K562 (cell line): ENCODE measurements around the gene HOXB3. TPM values are rescaled to one million over a fixed set of nuclear protein-coding genes. Genes with fewer than 3 reads are reported as not detected.

Experiments used
- ARNT ChIP-seq, 2 experiments: fragments of 450-650 bp; IDR thresholded peaks; 2 replicates each; pipeline ENCODE4 v1.6.1; 2016; ENCODE audit warnings: mild to moderate bottlenecking in 1 of 2
- BMI1 ChIP-seq: fragments of 150-350 bp; IDR thresholded peaks from 2 replicates; pipeline ENCODE4 v1.6.1; 2014; ENCODE audit warnings: low read length
- BRD4 ChIP-seq: fragments of 200-600 bp; sonication (generic); IDR thresholded peaks from 2 replicates; pipeline ENCODE4 v1.6.1; 2017; ENCODE audit warnings: inconsistent platforms
- DPF2 ChIP-seq: fragments of 450-650 bp; IDR thresholded peaks from 2 replicates; pipeline ENCODE4 v1.6.1; 2016
- MEF2A ChIP-seq: IDR thresholded peaks from 2 replicates; pipeline ENCODE4 v1.6.1; 2011; ENCODE audit warnings: low read depth, mild to moderate bottlenecking, low read length, moderate library complexity; ENCODE audit not compliant: control insufficient read depth
- NUFIP1 ChIP-seq: fragments of 450-650 bp; IDR thresholded peaks from 2 replicates; pipeline ENCODE4 v1.6.1; 2018; ENCODE audit not compliant: partially characterized antibody
- RAD51 ChIP-seq: fragments of 450-650 bp; IDR thresholded peaks from 2 replicates; pipeline ENCODE4 v1.7.1; 2016; ENCODE audit warnings: low read depth, mild to moderate bottlenecking, borderline replicate concordance
- SNIP1 ChIP-seq: fragments of 450-650 bp; IDR thresholded peaks from 2 replicates; pipeline ENCODE4 v1.7.1; 2017; ENCODE audit warnings: low read depth, mild to moderate bottlenecking
- ZNF23 ChIP-seq: fragments of 250-450 bp; sonication (Bioruptor Pico); IDR thresholded peaks from 2 replicates; pipeline ENCODE4 v1.4.0; 2020; ENCODE audit warnings: mild to moderate bottlenecking
- polyA plus RNA-seq, 8 experiments: library from polyadenylated mRNA; depleted of rRNA in 4 of 8; stranded (reverse) in 5 of 8; unstranded in 3 of 8; fragments of >200 nt; fragmentation: Nextera tagmentation in 2 of 8; fragmentation: Illumina TruSeq in 1 of 8; extraction: Ambion mirVana in 2 of 8; extraction: Trizol in 1 of 8; gene quantifications; 2 replicates each; pipeline versions ENCODE4 v1.2.1 to v1.2.3, GENCODE V29; 2011 to 2014; ENCODE audit warnings: inconsistent platforms in 1 of 8, missing spikeins in 1 of 8
- total RNA-seq, 7 experiments: library from RNA; depleted of rRNA in 6 of 7; stranded (reverse); fragments of >200 nt in 6 of 7; fragmentation: Illumina TruSeq in 2 of 7; extraction: Trizol in 2 of 7; gene quantifications; 2 replicates each; pipeline versions ENCODE4 v1.2.1 to v1.2.3, GENCODE V29; 2011 to 2021; ENCODE audit warnings: low replicate concordance in 1 of 7
- TF ChIP-seq, protein P1 (sequence below), 2 experiments: fragments of 450-650 bp; formaldehyde crosslinking in 1 of 2; IDR thresholded peaks; 2 replicates each; pipeline versions ENCODE4 v1.4.0 to v1.6.1; 2014 to 2020; ENCODE audit warnings: mild to moderate bottlenecking in 2 of 2, borderline replicate concordance in 1 of 2, low read depth in 1 of 2
- TF ChIP-seq, protein P2 (sequence below): fragments of 250-450 bp; sonication (Bioruptor Pico); IDR thresholded peaks from 2 replicates; pipeline ENCODE4 v1.5.0; 2021
- TF ChIP-seq, protein P3 (sequence below): IDR thresholded peaks from 2 replicates; pipeline ENCODE4 v1.6.1; 2011; ENCODE audit not compliant: insufficient read length; ENCODE audit errors: extremely low read depth
- TF ChIP-seq, protein P4 (sequence below): fragments of 450-650 bp; formaldehyde crosslinking; IDR thresholded peaks from 2 replicates; pipeline ENCODE4 v1.4.0; 2022; ENCODE audit warnings: missing genetic modification characterization

Gene HOXB3
- total and polyA plus RNA-seq, 9 of the 15 experiments (the other 6 are each of a cell fraction or from before 2014, with no cell fraction given), result 2.4 to 41.3 (median 20.2) TPM

DNA sequence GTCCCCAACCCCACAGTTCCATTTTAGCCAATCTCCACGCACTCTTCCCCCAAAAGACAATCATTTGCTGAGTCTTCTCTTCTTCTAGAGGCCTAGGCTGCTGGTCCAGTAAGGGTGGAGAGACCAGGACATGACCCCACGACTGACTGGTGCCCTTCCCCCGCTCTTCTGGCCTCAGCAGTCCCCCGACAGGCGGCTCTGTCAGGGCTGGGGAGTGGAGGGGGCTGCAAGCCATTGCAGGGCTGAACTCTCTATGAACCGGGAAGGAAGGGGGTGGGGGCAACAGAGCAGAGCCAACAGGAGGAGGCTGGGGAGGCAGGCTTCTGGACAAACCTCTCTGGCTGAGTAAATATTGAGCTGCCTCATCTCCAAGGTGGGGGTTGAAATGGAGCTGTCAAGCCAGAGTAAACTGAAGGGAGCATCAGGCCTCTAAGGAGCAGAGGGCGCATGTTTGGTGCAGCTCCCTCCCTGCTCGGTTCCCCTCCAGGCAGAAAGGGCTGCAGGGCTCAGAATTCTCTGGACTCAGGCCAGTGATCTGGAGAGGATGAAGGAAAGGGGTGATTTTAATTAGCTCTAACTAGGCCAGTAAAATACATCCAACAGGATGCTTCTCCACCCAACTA lies 67.9 kb downstream of the HOXB3 start (continued):
- TF ChIP-seq, protein P1, sequence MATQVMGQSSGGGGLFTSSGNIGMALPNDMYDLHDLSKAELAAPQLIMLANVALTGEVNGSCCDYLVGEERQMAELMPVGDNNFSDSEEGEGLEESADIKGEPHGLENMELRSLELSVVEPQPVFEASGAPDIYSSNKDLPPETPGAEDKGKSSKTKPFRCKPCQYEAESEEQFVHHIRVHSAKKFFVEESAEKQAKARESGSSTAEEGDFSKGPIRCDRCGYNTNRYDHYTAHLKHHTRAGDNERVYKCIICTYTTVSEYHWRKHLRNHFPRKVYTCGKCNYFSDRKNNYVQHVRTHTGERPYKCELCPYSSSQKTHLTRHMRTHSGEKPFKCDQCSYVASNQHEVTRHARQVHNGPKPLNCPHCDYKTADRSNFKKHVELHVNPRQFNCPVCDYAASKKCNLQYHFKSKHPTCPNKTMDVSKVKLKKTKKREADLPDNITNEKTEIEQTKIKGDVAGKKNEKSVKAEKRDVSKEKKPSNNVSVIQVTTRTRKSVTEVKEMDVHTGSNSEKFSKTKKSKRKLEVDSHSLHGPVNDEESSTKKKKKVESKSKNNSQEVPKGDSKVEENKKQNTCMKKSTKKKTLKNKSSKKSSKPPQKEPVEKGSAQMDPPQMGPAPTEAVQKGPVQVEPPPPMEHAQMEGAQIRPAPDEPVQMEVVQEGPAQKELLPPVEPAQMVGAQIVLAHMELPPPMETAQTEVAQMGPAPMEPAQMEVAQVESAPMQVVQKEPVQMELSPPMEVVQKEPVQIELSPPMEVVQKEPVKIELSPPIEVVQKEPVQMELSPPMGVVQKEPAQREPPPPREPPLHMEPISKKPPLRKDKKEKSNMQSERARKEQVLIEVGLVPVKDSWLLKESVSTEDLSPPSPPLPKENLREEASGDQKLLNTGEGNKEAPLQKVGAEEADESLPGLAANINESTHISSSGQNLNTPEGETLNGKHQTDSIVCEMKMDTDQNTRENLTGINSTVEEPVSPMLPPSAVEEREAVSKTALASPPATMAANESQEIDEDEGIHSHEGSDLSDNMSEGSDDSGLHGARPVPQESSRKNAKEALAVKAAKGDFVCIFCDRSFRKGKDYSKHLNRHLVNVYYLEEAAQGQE (IDR thresholded peaks at IDR 0.05; ENCODE audit: borderline replicate concordance), result no peak
- TF ChIP-seq, protein P1 (CRISPR knock-in tag; IDR thresholded peaks at IDR 0.05; ENCODE audit: low read depth), result no peak
- no peak for TF ChIP-seq BRD4
- peak; percentile 72 for TF ChIP-seq DPF2
- TF ChIP-seq, protein P2, sequence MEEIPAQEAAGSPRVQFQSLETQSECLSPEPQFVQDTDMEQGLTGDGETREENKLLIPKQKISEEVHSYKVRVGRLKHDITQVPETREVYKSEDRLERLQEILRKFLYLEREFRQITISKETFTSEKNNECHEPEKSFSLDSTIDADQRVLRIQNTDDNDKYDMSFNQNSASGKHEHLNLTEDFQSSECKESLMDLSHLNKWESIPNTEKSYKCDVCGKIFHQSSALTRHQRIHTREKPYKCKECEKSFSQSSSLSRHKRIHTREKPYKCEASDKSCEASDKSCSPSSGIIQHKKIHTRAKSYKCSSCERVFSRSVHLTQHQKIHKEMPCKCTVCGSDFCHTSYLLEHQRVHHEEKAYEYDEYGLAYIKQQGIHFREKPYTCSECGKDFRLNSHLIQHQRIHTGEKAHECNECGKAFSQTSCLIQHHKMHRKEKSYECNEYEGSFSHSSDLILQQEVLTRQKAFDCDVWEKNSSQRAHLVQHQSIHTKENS, result no peak
- TF ChIP-seq, protein P3, sequence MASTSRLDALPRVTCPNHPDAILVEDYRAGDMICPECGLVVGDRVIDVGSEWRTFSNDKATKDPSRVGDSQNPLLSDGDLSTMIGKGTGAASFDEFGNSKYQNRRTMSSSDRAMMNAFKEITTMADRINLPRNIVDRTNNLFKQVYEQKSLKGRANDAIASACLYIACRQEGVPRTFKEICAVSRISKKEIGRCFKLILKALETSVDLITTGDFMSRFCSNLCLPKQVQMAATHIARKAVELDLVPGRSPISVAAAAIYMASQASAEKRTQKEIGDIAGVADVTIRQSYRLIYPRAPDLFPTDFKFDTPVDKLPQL, result no peak
- no peak for TF ChIP-seq NUFIP1
- TF ChIP-seq ZNF23 (CRISPR knock-in tag), result no peak
- no peak for TF ChIP-seq ARNT (IDR thresholded peaks at IDR 0.05)
- TF ChIP-seq, protein P4, sequence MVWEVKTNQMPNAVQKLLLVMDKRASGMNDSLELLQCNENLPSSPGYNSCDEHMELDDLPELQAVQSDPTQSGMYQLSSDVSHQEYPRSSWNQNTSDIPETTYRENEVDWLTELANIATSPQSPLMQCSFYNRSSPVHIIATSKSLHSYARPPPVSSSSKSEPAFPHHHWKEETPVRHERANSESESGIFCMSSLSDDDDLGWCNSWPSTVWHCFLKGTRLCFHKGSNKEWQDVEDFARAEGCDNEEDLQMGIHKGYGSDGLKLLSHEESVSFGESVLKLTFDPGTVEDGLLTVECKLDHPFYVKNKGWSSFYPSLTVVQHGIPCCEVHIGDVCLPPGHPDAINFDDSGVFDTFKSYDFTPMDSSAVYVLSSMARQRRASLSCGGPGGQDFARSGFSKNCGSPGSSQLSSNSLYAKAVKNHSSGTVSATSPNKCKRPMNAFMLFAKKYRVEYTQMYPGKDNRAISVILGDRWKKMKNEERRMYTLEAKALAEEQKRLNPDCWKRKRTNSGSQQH (CRISPR knock-in tag), result no peak
- TF ChIP-seq RAD51, result no peak
- TF ChIP-seq SNIP1, result no peak
- TF ChIP-seq BMI1, result no peak
- peak; percentile 42; the same call in 1 of the 2 replicates for TF ChIP-seq MEF2A
